Stimulated activated naive CD8-positive, alpha-beta T cell treated with anti-CD3 and anti-CD28 coated beads, Interleukin-15, Interleukin-2, amounts not matched to agents 100 ng/mL and 50 ng/mL, for 24 hours (primary cell): ENCODE results near the gene PTPRE.

Experiments
- H3K27ac Mint-ChIP-seq: one replicate; pipeline ENCODE4 v1.8.0; 2021; ENCODE audit warnings: mild to moderate bottlenecking, mixed read lengths
- H3K27me3 Mint-ChIP-seq: one replicate; pipeline ENCODE4 v1.8.0; 2021; ENCODE audit warnings: mixed read lengths
- H3K36me3 Mint-ChIP-seq: one replicate; pipeline ENCODE4 v1.8.0; 2021; ENCODE audit warnings: low read depth, mixed read lengths
- H3K4me1 Mint-ChIP-seq: one replicate; pipeline ENCODE4 v1.8.0; 2021; ENCODE audit warnings: low read depth, mixed read lengths
- H3K4me3 Mint-ChIP-seq: one replicate; pipeline ENCODE4 v1.8.0; 2021; ENCODE audit warnings: mild to moderate bottlenecking, mixed read lengths
- H3K9me3 Mint-ChIP-seq: one replicate; pipeline ENCODE4 v1.8.0; 2021; ENCODE audit warnings: mixed read lengths

The PTPRE gene

GRCh38 chr10:127875916-127876315, 31.0 kb upstream of the PTPRE start:
- H3K9me3 Mint-ChIP-seq = no peaks in the 10 kb centered on the region
- no peak overlapping the region for H3K4me3 Mint-ChIP-seq
- H3K36me3 Mint-ChIP-seq = no peaks in the 10 kb centered on the region
- H3K27me3 Mint-ChIP-seq = peaks cover 4% of the 10 kb centered on the region
- no peaks in the 10 kb centered on the region for H3K4me1 Mint-ChIP-seq
- H3K27ac Mint-ChIP-seq = no peak overlapping the region

- no peak overlapping the region for H3K4me3 Mint-ChIP-seq
Measured at GRCh38 chr10:127877116-127877515, 29.8 kb upstream of the PTPRE start.

GRCh38 chr10:127877699-127878098, 29.2 kb upstream of the PTPRE start:
- H3K36me3 Mint-ChIP-seq = no peaks in the 10 kb centered on the region
- no peaks in the 10 kb centered on the region for H3K4me1 Mint-ChIP-seq
- H3K27ac Mint-ChIP-seq = no peak overlapping the region
- H3K27me3 Mint-ChIP-seq = peaks cover 4% of the 10 kb centered on the region
- H3K4me3 Mint-ChIP-seq = no peak overlapping the region
- H3K9me3 Mint-ChIP-seq = no peaks in the 10 kb centered on the region

More at GRCh38 chr10:127877116-127877515, 29.8 kb upstream of the PTPRE start:
- Mint-ChIP-seq H3K9me3 (no peaks in the 10 kb centered on the region), H3K27me3 (peaks cover 4% of the 10 kb centered on the region), H3K27ac (no peak overlapping the region), H3K4me1 (no peaks in the 10 kb centered on the region), H3K36me3 (no peaks in the 10 kb centered on the region)

GRCh38 chr10:127878475-127879055, 28.3 kb upstream of the PTPRE start:
- Mint-ChIP-seq H3K27me3 (peaks cover 4% of the 10 kb centered on the region), H3K4me3 (no peak overlapping the region), H3K4me1 (no peaks in the 10 kb centered on the region), H3K9me3 (no peaks in the 10 kb centered on the region), H3K36me3 (no peaks in the 10 kb centered on the region), H3K27ac (no peak overlapping the region)

GRCh38 chr10:127880557-127880956, 26.3 kb upstream of the PTPRE start:
- H3K27ac Mint-ChIP-seq = no peak overlapping the region
- no peaks in the 10 kb centered on the region for H3K9me3 Mint-ChIP-seq
- no peak overlapping the region for H3K4me3 Mint-ChIP-seq
- H3K27me3 Mint-ChIP-seq = peaks cover 4% of the 10 kb centered on the region
- H3K36me3 Mint-ChIP-seq = no peaks in the 10 kb centered on the region
- no peaks in the 10 kb centered on the region for H3K4me1 Mint-ChIP-seq

- Mint-ChIP-seq H3K36me3 (no peaks in the 10 kb centered on the region), H3K9me3 (no peaks in the 10 kb centered on the region), H3K4me1 (no peaks in the 10 kb centered on the region), H3K4me3 (no peak overlapping the region), H3K27ac (no peak overlapping the region), H3K27me3 (peaks cover 4% of the 10 kb centered on the region)
Measured at GRCh38 chr10:127881262-127881661, 25.6 kb upstream of the PTPRE start.

GRCh38 chr10:127882391-127882790, 24.5 kb upstream of the PTPRE start:
- Mint-ChIP-seq H3K27me3 (no peaks in the 10 kb centered on the region), H3K27ac (no peak overlapping the region), H3K4me1 (no peaks in the 10 kb centered on the region)

GRCh38 chr10:127882801-127883459, 24.0 kb upstream of the PTPRE start:
- Mint-ChIP-seq H3K9me3 (no peaks in the 10 kb centered on the region), H3K36me3 (no peaks in the 10 kb centered on the region), H3K4me3 (no peak overlapping the region), H3K27me3 (no peaks in the 10 kb centered on the region), H3K27ac (no peak overlapping the region), H3K4me1 (no peaks in the 10 kb centered on the region)

More at GRCh38 chr10:127882391-127882790, 24.5 kb upstream of the PTPRE start:
- H3K4me3 Mint-ChIP-seq = no peak overlapping the region
- no peaks in the 10 kb centered on the region for H3K9me3 Mint-ChIP-seq
- H3K36me3 Mint-ChIP-seq = no peaks in the 10 kb centered on the region

- no peaks in the 10 kb centered on the region for H3K9me3 Mint-ChIP-seq
- H3K36me3 Mint-ChIP-seq = no peaks in the 10 kb centered on the region
- no peak overlapping the region for H3K4me3 Mint-ChIP-seq
- no peaks in the 10 kb centered on the region for H3K4me1 Mint-ChIP-seq
- H3K27me3 Mint-ChIP-seq = no peaks in the 10 kb centered on the region
- no peak overlapping the region for H3K27ac Mint-ChIP-seq
Measured at GRCh38 chr10:127883516-127883915, 23.4 kb upstream of the PTPRE start.

GRCh38 chr10:127884501-127884900, 22.4 kb upstream of the PTPRE start:
- H3K9me3 Mint-ChIP-seq = no peaks in the 10 kb centered on the region
- H3K4me1 Mint-ChIP-seq = no peaks in the 10 kb centered on the region
- H3K27me3 Mint-ChIP-seq = no peaks in the 10 kb centered on the region
- no peak overlapping the region for H3K27ac Mint-ChIP-seq
- H3K4me3 Mint-ChIP-seq = no peak overlapping the region
- no peaks in the 10 kb centered on the region for H3K36me3 Mint-ChIP-seq

- Mint-ChIP-seq H3K4me1 (no peaks in the 10 kb centered on the region), H3K27me3 (no peaks in the 10 kb centered on the region), H3K36me3 (no peaks in the 10 kb centered on the region), H3K4me3 (no peak overlapping the region), H3K27ac (no peak overlapping the region), H3K9me3 (no peaks in the 10 kb centered on the region)
Measured at GRCh38 chr10:127886371-127887051, 20.4 kb upstream of the PTPRE start.

GRCh38 chr10:127887541-127888415, 19.1 kb upstream of the PTPRE start:
- Mint-ChIP-seq H3K9me3 (no peaks in the 10 kb centered on the region), H3K27me3 (no peaks in the 10 kb centered on the region), H3K27ac (no peak overlapping the region), H3K4me1 (no peaks in the 10 kb centered on the region), H3K36me3 (no peaks in the 10 kb centered on the region), H3K4me3 (no peak overlapping the region)

GRCh38 chr10:127888521-127889312, 18.2 kb upstream of the PTPRE start:
- Mint-ChIP-seq H3K27ac (no peak overlapping the region), H3K36me3 (no peaks in the 10 kb centered on the region), H3K4me1 (no peaks in the 10 kb centered on the region), H3K4me3 (no peak overlapping the region), H3K9me3 (no peaks in the 10 kb centered on the region), H3K27me3 (peaks cover 3% of the 10 kb centered on the region)

- Mint-ChIP-seq H3K9me3 (no peaks in the 10 kb centered on the region), H3K4me3 (no peak overlapping the region), H3K4me1 (no peaks in the 10 kb centered on the region), H3K27ac (no peak overlapping the region), H3K27me3 (peaks cover 6% of the 10 kb centered on the region), H3K36me3 (no peaks in the 10 kb centered on the region)
Measured at GRCh38 chr10:127889605-127890195, 17.2 kb upstream of the PTPRE start.
